Measurements from ENCODE around the gene PDGFC.

GRCh38 chr4:156942991-156943390, 28.6 kb downstream of the PDGFC start:
- TF ChIP-seq CTCF (IDR thresholded peaks at IDR 0.05; ENCODE audit: low read length): no peak
- TF ChIP-seq EZH2 (optimal IDR thresholded peaks at IDR 0.05; ENCODE audit: low read depth, low read length): no peak
- TF ChIP-seq EZH2phosphoT487 (IDR thresholded peaks at IDR 0.05; ENCODE audit: low read length): no peak

All from MM.1S (cell line).